ENCODE results near the gene LAMP2.

Gene LAMP2

GRCh38 chrX:120457766-120458180, 11.3 kb downstream of the LAMP2 start:
- DNase-seq (ENCODE audit: low read depth in 4 of 4, low spot score in 1 of 4), result no peak

GRCh38 chrX:120456973-120457372, 12.1 kb downstream of the LAMP2 start:
- DNase-seq (ENCODE audit: low read depth in 4 of 4, low spot score in 1 of 4), result no peak

- DNase-seq (ENCODE audit: low read depth in 4 of 4, low spot score in 1 of 4), result no peak
Measured at GRCh38 chrX:120453985-120454384, 15.1 kb downstream of the LAMP2 start.

- no peak for DNase-seq (ENCODE audit: low read depth in 4 of 4, low spot score in 1 of 4)
Measured at GRCh38 chrX:120452131-120452530, 17.0 kb downstream of the LAMP2 start.

- no peak for DNase-seq (ENCODE audit: low read depth in 4 of 4, low spot score in 1 of 4)
Measured at GRCh38 chrX:120450163-120450562, 18.9 kb downstream of the LAMP2 start.

- DNase-seq (ENCODE audit: low read depth in 4 of 4, low spot score in 1 of 4), result no peak
Measured at GRCh38 chrX:120446498-120446897, 22.6 kb downstream of the LAMP2 start.

GRCh38 chrX:120439921-120440320, 29.2 kb downstream of the LAMP2 start:
- DNase-seq (ENCODE audit: low read depth in 4 of 4, low spot score in 1 of 4), result no peak

GRCh38 chrX:120429776-120430540, 39.1 kb downstream of the LAMP2 start:
- DNase-seq (ENCODE audit: low read depth in 4 of 4, low spot score in 1 of 4), result no peak

- DNase-seq (ENCODE audit: low read depth in 4 of 4, low spot score in 1 of 4), result no peak
Measured at GRCh38 chrX:120428309-120428708, 40.8 kb downstream of the LAMP2 start.

GRCh38 chrX:120426599-120426998, 42.5 kb downstream of the LAMP2 start:
- DNase-seq (ENCODE audit: low read depth in 4 of 4, low spot score in 1 of 4), result no peak

- no peak for DNase-seq (ENCODE audit: low read depth in 4 of 4, low spot score in 1 of 4)
Measured at GRCh38 chrX:120419463-120419862, 49.6 kb downstream of the LAMP2 start.

GRCh38 chrX:120408168-120408567, 60.9 kb downstream of the LAMP2 start:
- DNase-seq (ENCODE audit: low read depth in 4 of 4, low spot score in 1 of 4), result no peak

GRCh38 chrX:120406638-120407037, 62.5 kb downstream of the LAMP2 start:
- no peak for DNase-seq (ENCODE audit: low read depth in 4 of 4, low spot score in 1 of 4)

- no peak for DNase-seq (ENCODE audit: low read depth in 4 of 4, low spot score in 1 of 4)
Measured at GRCh38 chrX:120402369-120402768, 66.7 kb downstream of the LAMP2 start.

GRCh38 chrX:120401301-120401700, 67.8 kb downstream of the LAMP2 start:
- DNase-seq (ENCODE audit: low read depth in 4 of 4, low spot score in 1 of 4), result no peak

GRCh38 chrX:120380699-120381098, 88.4 kb downstream of the LAMP2 start:
- no peak for DNase-seq (ENCODE audit: low read depth in 4 of 4, low spot score in 1 of 4)

GRCh38 chrX:120379937-120380681, 89.0 kb downstream of the LAMP2 start:
- no peak for DNase-seq (ENCODE audit: low read depth in 4 of 4, low spot score in 1 of 4)

GRCh38 chrX:120378570-120378969, 90.5 kb downstream of the LAMP2 start:
- DNase-seq (ENCODE audit: low read depth in 4 of 4, low spot score in 1 of 4), result no peak
